ENCODE data around the gene DEFB119.
"Not testable (repeated sequence)": the region's sequence is repeated elsewhere in the genome, so short reads cannot be mapped to it uniquely, and the experiment has no call there.

DEFB119 gene

DNA sequence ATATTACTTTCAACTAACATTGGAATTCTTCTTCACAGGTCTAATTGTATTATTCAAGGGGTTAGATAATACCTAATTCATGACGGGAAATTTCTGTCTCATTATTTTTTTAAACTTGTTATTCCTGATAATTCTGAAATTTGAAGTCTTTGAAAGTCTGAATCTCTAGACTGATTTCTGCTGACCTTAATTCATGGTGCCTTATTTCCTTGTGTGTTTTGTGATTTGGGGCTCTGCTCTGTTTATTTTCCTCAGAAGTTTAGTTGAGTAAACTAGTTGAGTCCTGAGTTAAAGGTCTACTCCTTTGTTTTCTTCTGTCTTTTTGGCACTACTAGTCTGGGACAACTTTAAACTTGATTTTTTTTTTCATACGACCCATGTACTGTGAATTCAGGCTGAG lies 16.0 kb downstream of the DEFB119 start:
- TF ChIP-seq, protein P1, sequence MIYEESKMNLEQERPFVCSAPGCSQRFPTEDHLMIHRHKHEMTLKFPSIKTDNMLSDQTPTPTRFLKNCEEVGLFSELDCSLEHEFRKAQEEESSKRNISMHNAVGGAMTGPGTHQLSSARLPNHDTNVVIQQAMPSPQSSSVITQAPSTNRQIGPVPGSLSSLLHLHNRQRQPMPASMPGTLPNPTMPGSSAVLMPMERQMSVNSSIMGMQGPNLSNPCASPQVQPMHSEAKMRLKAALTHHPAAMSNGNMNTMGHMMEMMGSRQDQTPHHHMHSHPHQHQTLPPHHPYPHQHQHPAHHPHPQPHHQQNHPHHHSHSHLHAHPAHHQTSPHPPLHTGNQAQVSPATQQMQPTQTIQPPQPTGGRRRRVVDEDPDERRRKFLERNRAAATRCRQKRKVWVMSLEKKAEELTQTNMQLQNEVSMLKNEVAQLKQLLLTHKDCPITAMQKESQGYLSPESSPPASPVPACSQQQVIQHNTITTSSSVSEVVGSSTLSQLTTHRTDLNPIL (CRISPR knock-in tag; IDR thresholded peaks at IDR 0.05; ENCODE audit: low read depth), result no peak
- TF ChIP-seq ESRRG (CRISPR knock-in tag; IDR thresholded peaks at IDR 0.05) (no peak), ZFP30 (CRISPR knock-in tag; IDR thresholded peaks at IDR 0.05) (no peak), ISL1 (CRISPR knock-in tag; IDR thresholded peaks at IDR 0.05) (no peak), TOX (CRISPR knock-in tag; IDR thresholded peaks at IDR 0.05; ENCODE audit: borderline replicate concordance) (no peak), ARNTL (CRISPR knock-in tag; IDR thresholded peaks at IDR 0.05; ENCODE audit: borderline replicate concordance, low read depth) (no peak), ZNF565 (CRISPR knock-in tag; conservative IDR thresholded peaks at IDR 0.05; ENCODE audit: low read depth) (no peak), RARB (CRISPR knock-in tag; IDR thresholded peaks at IDR 0.05) (no peak)
- TF ChIP-seq, protein P2, sequence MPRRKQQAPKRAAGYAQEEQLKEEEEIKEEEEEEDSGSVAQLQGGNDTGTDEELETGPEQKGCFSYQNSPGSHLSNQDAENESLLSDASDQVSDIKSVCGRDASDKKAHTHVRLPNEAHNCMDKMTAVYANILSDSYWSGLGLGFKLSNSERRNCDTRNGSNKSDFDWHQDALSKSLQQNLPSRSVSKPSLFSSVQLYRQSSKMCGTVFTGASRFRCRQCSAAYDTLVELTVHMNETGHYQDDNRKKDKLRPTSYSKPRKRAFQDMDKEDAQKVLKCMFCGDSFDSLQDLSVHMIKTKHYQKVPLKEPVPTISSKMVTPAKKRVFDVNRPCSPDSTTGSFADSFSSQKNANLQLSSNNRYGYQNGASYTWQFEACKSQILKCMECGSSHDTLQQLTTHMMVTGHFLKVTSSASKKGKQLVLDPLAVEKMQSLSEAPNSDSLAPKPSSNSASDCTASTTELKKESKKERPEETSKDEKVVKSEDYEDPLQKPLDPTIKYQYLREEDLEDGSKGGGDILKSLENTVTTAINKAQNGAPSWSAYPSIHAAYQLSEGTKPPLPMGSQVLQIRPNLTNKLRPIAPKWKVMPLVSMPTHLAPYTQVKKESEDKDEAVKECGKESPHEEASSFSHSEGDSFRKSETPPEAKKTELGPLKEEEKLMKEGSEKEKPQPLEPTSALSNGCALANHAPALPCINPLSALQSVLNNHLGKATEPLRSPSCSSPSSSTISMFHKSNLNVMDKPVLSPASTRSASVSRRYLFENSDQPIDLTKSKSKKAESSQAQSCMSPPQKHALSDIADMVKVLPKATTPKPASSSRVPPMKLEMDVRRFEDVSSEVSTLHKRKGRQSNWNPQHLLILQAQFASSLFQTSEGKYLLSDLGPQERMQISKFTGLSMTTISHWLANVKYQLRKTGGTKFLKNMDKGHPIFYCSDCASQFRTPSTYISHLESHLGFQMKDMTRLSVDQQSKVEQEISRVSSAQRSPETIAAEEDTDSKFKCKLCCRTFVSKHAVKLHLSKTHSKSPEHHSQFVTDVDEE (CRISPR knock-in tag; IDR thresholded peaks at IDR 0.05), result no peak
- TF ChIP-seq, protein P3, sequence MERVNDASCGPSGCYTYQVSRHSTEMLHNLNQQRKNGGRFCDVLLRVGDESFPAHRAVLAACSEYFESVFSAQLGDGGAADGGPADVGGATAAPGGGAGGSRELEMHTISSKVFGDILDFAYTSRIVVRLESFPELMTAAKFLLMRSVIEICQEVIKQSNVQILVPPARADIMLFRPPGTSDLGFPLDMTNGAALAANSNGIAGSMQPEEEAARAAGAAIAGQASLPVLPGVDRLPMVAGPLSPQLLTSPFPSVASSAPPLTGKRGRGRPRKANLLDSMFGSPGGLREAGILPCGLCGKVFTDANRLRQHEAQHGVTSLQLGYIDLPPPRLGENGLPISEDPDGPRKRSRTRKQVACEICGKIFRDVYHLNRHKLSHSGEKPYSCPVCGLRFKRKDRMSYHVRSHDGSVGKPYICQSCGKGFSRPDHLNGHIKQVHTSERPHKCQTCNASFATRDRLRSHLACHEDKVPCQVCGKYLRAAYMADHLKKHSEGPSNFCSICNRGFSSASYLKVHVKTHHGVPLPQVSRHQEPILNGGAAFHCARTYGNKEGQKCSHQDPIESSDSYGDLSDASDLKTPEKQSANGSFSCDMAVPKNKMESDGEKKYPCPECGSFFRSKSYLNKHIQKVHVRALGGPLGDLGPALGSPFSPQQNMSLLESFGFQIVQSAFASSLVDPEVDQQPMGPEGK (CRISPR knock-in tag; IDR thresholded peaks at IDR 0.05; ENCODE audit: borderline replicate concordance), result no peak
- ATAC-seq, result no peak

DNA sequence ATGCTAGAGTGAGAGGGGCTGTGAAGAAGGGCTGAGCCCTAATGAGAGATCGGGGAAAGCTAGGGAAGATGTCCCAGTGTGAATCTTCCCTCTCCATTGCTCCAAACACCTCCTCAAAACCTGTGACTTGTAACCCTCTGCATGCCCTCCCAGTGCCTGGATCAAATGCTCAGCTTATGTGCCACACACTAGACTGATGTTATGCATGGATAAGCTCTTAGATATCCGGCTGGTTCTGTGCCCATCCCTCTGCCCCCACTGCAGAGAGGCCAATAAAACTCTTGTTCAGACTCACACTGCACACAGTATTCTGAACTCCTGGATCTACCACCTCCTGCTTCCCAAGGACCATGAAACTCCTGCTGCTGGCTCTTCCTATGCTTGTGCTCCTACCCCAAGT lies 22.1 kb downstream of the DEFB119 start, which contains the start of gene DEFB118:
Gene DEFB118, plus strand, starts transcription at position 301 of the 400 bp plus-strand sequence. Its CDS starts 50 bp downstream, at position 351.
- no peak for TF ChIP-seq ISL1 (CRISPR knock-in tag; IDR thresholded peaks at IDR 0.05)
- no peak for ATAC-seq

DNA sequence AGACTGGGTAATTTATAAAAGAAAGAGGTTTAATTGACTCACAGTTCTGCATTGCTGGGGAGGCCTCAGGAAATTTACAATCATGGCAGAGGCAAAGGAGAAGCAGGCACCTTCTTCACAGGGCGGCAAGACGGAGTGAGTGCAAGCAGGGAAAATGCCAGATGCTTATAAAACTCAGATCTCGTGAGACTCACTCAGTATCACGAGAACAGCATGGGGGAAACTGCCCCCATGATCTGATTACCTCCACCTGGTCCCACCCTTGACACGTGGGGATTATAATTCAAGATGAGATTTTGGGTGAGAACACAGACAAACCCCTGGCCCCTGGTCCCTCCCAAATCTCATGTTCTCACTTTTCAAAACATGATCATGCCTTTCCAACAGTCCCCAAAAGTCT lies 26.1 kb downstream of the DEFB119 start:
- ATAC-seq, result not testable (repeated sequence)

DNA sequence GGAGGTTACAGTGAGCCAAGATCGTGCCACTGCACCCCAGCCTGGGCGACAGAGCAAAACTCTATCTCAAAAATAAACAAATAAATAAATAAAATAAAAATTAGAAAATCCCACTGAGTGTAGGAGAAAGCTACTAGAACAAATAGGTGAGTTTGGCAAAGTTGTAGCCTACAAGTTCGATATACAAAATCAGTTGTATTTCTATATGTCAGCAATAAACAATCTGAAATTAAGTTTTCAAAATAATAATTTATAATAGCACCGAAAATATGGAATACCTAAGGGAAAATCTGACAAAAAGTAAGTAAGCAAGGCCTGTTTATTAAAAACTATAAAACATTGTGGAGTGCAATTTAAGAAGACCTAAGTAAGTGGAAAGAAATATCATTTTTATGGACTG lies 27.1 kb downstream of the DEFB119 start:
- ATAC-seq, result no peak
- TF ChIP-seq, protein P3 (CRISPR knock-in tag; IDR thresholded peaks at IDR 0.05; ENCODE audit: borderline replicate concordance), result no peak
- no peak for TF ChIP-seq OSR1 (CRISPR knock-in tag; IDR thresholded peaks at IDR 0.05)
- no peak for TF ChIP-seq TOX (CRISPR knock-in tag; IDR thresholded peaks at IDR 0.05; ENCODE audit: borderline replicate concordance)
- TF ChIP-seq, protein P1 (CRISPR knock-in tag; IDR thresholded peaks at IDR 0.05; ENCODE audit: low read depth), result no peak

DNA sequence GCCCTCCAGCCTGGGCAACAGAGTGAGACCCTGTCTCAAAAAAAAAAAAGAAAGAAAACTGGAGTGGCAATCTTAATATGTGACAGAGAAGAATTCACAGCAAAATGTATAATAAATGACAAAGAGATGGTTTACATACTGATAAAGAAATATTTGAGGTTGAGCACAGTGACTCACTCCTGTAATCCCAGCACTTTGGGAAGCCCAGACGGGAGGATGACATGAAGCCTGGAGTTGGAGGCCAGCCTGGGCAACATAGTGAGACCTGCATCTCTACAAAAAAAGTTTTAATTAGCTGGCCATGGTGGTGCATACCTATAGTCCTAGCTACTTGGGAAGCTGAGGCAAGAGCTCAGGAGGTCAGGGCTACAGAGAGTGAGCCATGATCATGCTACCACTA lies 34.4 kb downstream of the DEFB119 start:
- no peak for ATAC-seq
- TF ChIP-seq CSDC2 (CRISPR knock-in tag; IDR thresholded peaks at IDR 0.05), result no peak
- TF ChIP-seq, protein P2 (CRISPR knock-in tag; IDR thresholded peaks at IDR 0.05), result no peak
- TF ChIP-seq ZC3H10 (CRISPR knock-in tag; IDR thresholded peaks at IDR 0.05), result no peak
- no peak for TF ChIP-seq ISL1 (CRISPR knock-in tag; IDR thresholded peaks at IDR 0.05)
- no peak for TF ChIP-seq TCF4 (CRISPR knock-in tag; IDR thresholded peaks at IDR 0.05; ENCODE audit: borderline replicate concordance)
- TF ChIP-seq, protein P1 (CRISPR knock-in tag; IDR thresholded peaks at IDR 0.05; ENCODE audit: low read depth), result no peak
- TF ChIP-seq ESRRG (CRISPR knock-in tag; IDR thresholded peaks at IDR 0.05), result no peak
- TF ChIP-seq, protein P4, sequence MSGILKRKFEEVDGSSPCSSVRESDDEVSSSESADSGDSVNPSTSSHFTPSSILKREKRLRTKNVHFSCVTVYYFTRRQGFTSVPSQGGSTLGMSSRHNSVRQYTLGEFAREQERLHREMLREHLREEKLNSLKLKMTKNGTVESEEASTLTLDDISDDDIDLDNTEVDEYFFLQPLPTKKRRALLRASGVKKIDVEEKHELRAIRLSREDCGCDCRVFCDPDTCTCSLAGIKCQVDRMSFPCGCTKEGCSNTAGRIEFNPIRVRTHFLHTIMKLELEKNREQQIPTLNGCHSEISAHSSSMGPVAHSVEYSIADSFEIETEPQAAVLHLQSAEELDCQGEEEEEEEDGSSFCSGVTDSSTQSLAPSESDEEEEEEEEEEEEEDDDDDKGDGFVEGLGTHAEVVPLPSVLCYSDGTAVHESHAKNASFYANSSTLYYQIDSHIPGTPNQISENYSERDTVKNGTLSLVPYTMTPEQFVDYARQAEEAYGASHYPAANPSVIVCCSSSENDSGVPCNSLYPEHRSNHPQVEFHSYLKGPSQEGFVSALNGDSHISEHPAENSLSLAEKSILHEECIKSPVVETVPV (CRISPR knock-in tag; IDR thresholded peaks at IDR 0.05), result no peak
- no peak for TF ChIP-seq RARB (CRISPR knock-in tag; IDR thresholded peaks at IDR 0.05)
- no peak for TF ChIP-seq ZNF565 (CRISPR knock-in tag; conservative IDR thresholded peaks at IDR 0.05; ENCODE audit: low read depth)
- no peak for TF ChIP-seq ZFP3 (CRISPR knock-in tag; IDR thresholded peaks at IDR 0.05)
- TF ChIP-seq ZFP30 (CRISPR knock-in tag; IDR thresholded peaks at IDR 0.05), result no peak
